Uterus (tissue), 4 donors: ENCODE measurements around the gene REEP3. TPM values are rescaled to one million over a fixed set of nuclear protein-coding genes. Genes with fewer than 3 reads are reported as not detected.

ENCODE experiments used
- DNase-seq, 2 donors: peaks; one replicate each; pipeline ENCODE4 v3.0.0-alpha.2; 2019 to 2020
- H3K27ac ChIP-seq, 2 donors: fragments of 200-600 bp; sonication (generic); 1 replicate in 1 of 2; 2 replicates in 1 of 2; pipeline ENCODE4 v1.5.1; 2016 to 2018
- H3K27me3 ChIP-seq, 2 donors: fragments of 200-600 bp; sonication (generic); one replicate each; pipeline ENCODE4 v1.5.1; 2018 to 2019; ENCODE audit warnings: control low read depth in 1 of 2
- H3K36me3 ChIP-seq, 2 donors: fragments of 200-600 bp; sonication (generic); one replicate each; pipeline ENCODE4 v1.5.1; 2019; ENCODE audit warnings: control low read depth in 1 of 2
- H3K4me1 ChIP-seq, 2 donors: fragments of 200-600 bp; sonication (generic); one replicate each; pipeline ENCODE4 v1.5.1; 2018 to 2019; ENCODE audit warnings: control low read depth in 1 of 2
- H3K4me3 ChIP-seq, 2 donors: fragments of 200-600 bp; sonication (generic); 1 replicate in 1 of 2; 2 replicates in 1 of 2; pipeline ENCODE4 v1.5.1; 2018 to 2019; ENCODE audit warnings: mild to moderate bottlenecking in 1 of 2
- H3K9me3 ChIP-seq, 2 donors: fragments of 200-600 bp; sonication (generic); one replicate each; pipeline ENCODE4 v1.5.1; 2019; ENCODE audit warnings: control low read depth in 1 of 2
- POLR2A ChIP-seq, 2 donors: fragments of 450-650 bp; IDR thresholded peaks; one replicate each; pipeline ENCODE4 v1.6.1; 2016; ENCODE audit warnings: antibody characterized with exemption in 2 of 2, mild to moderate bottlenecking in 1 of 2, moderate library complexity in 1 of 2
- intact Hi-C: fragments of 100-400 bp; cut with DNase I; formaldehyde crosslinking; loops from one replicate; pipeline ENCODE4 v1.15.1; 2023; ENCODE audit warnings: low total_unique reads
- small RNA-seq: library from RNA; depleted of rRNA; stranded (forward); fragments of <200 nt; gene quantifications from one replicate; pipeline ENCODE3, GENCODE V24; 2016
- total RNA-seq, 4 donors: library from RNA; depleted of rRNA in 3 of 4; stranded (reverse); fragments of >200 nt in 3 of 4; gene quantifications; one replicate each; pipeline versions ENCODE4 v1.1.0 to v1.2.4, GENCODE V29; 2014 to 2023
- TF ChIP-seq, protein P1 (sequence below), 4 experiments: fragments of 200-600 bp in 2 of 4; fragments of 450-650 bp in 2 of 4; sonication (generic) in 2 of 4; IDR thresholded peaks; one replicate each; pipeline ENCODE4 v1.5.1; 2016 to 2019; ENCODE audit warnings: antibody characterized with exemption in 4 of 4, mild to moderate bottlenecking in 2 of 4, moderate library complexity in 1 of 4
- donor health status: DM: yes; HTN: yes; CAD: no.

The REEP3 gene
- total RNA-seq, 4 donors from 2014 or later = 43.0 to 66.5 (median 58.2) TPM

- TF ChIP-seq, protein P1, sequence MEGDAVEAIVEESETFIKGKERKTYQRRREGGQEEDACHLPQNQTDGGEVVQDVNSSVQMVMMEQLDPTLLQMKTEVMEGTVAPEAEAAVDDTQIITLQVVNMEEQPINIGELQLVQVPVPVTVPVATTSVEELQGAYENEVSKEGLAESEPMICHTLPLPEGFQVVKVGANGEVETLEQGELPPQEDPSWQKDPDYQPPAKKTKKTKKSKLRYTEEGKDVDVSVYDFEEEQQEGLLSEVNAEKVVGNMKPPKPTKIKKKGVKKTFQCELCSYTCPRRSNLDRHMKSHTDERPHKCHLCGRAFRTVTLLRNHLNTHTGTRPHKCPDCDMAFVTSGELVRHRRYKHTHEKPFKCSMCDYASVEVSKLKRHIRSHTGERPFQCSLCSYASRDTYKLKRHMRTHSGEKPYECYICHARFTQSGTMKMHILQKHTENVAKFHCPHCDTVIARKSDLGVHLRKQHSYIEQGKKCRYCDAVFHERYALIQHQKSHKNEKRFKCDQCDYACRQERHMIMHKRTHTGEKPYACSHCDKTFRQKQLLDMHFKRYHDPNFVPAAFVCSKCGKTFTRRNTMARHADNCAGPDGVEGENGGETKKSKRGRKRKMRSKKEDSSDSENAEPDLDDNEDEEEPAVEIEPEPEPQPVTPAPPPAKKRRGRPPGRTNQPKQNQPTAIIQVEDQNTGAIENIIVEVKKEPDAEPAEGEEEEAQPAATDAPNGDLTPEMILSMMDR (IDR thresholded peaks at IDR 0.05) = no peak
- no peak for TF ChIP-seq POLR2A (IDR thresholded peaks at IDR 0.05)
- intact Hi-C loops = no loop called here
- H3K4me1 ChIP-seq = peaks cover 0 to 5% of the 10 kb centered on the region in 2 donors
- no peaks in the 10 kb centered on the region for H3K36me3 ChIP-seq
- H3K27me3 ChIP-seq = no peaks in the 10 kb centered on the region
- peak overlapping the region; percentile 51 to 69 for H3K27ac ChIP-seq
- H3K4me3 ChIP-seq = no peak overlapping the region
- no peak for DNase-seq
- H3K9me3 ChIP-seq = no peaks in the 10 kb centered on the region
Measured at GRCh38 chr10:63672491-63672890, 151.3 kb downstream of the REEP3 start.

DNA sequence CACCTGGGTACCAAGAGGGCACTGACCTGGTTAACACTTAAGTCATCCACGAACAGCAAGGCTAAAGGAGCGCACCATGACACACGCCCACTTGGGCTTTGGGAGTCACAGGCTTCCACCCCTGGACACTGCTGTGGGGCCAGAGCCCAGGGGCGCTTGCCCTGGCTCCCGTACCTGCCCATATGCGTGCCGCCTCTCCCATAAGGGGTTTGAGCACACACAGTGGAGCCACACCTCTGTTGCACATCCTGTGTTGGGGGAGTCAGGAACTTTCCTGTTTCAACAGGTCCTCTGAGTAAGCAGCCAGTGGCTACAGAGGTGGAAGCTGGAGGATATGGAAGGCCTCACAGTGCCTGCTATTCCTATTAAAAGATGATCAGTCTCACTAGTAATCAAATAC lies 152.0 kb downstream of the REEP3 start:
- TF ChIP-seq, protein P1 (IDR thresholded peaks at IDR 0.05) = no peak
- TF ChIP-seq POLR2A (IDR thresholded peaks at IDR 0.05) = no peak
- Histone ChIP-seq H3K27ac (no peak overlapping the region), H3K36me3 (no peaks in the 10 kb centered on the region), H3K4me1 (peaks cover 0 to 5% of the 10 kb centered on the region in 2 donors), H3K27me3 (no peaks in the 10 kb centered on the region), H3K9me3 (no peaks in the 10 kb centered on the region), H3K4me3 (no peak overlapping the region)
- intact Hi-C loops = no loop called here
- DNase-seq = no peak

- Histone ChIP-seq H3K4me3 (no peak overlapping the region), H3K27ac (no peak overlapping the region), H3K36me3 (no peaks in the 10 kb centered on the region), H3K4me1 (peaks cover 0 to 5% of the 10 kb centered on the region in 2 donors), H3K9me3 (no peaks in the 10 kb centered on the region), H3K27me3 (no peaks in the 10 kb centered on the region)
- TF ChIP-seq POLR2A (IDR thresholded peaks at IDR 0.05) = no peak
- TF ChIP-seq, protein P1 (IDR thresholded peaks at IDR 0.05) = no peak
- intact Hi-C loops = no loop called here
- no peak for DNase-seq
Measured at GRCh38 chr10:63673846-63674245, 152.6 kb downstream of the REEP3 start.

Small RNA genes lying within 50 kb of the gene (small RNA-seq; reads per million reads assigned to genes)
- gene AC022022.1 = not detected

Other genes with a start within 250 kb of the REEP3 start
- gene JMJD1C, start 55.4 kb upstream of the REEP3 start, total RNA-seq = 100 to 1,000 TPM; 127 to 330 (median 208) TPM